Common myeloid progenitor, CD34-positive (primary cell): Measurements from ENCODE around the gene ERN2.
"Not testable (repeated sequence)": the region's sequence is repeated elsewhere in the genome, so short reads cannot be mapped to it uniquely, and the experiment has no call there.

ENCODE experiments used
- CTCF ChIA-PET: fragments of 350-600 bp; sonication (Branson Sonifier 250); formaldehyde crosslinking; loops from one replicate; lab custom pipeline; 2021; ENCODE audit warnings: antibody characterized with exemption; lab: Charles Lee
- POLR2A ChIA-PET: fragments of 350-600 bp; sonication (Branson Sonifier 250); formaldehyde crosslinking; loops from one replicate; lab custom pipeline; 2021; ENCODE audit warnings: antibody characterized with exemption; lab: Charles Lee
- DNase-seq, 3 donors: peaks; one replicate each; pipeline versions ENCODE4 v3.0.0 to v3.0.0-alpha.2; 2013
- H3K27ac ChIP-seq, 2 experiments: 1 replicate in 1 of 2; 2 replicates in 1 of 2; pipeline ENCODE4 v1.7.0; 2013; ENCODE audit warnings: inconsistent platforms in 2 of 2, low read length in 2 of 2, mild to moderate bottlenecking in 2 of 2, low read depth in 1 of 2, moderate library complexity in 1 of 2; ENCODE audit not compliant: severe bottlenecking in 2 of 2, insufficient read depth in 1 of 2, poor library complexity in 1 of 2
- H3K27me3 ChIP-seq, 5 experiments: replicated peaks in 2 of 5; 1 replicate in 3 of 5; 2 replicates in 2 of 5; pipeline versions ENCODE4 v1.6.1 to v1.7.0; 2013; ENCODE audit warnings: low read length in 4 of 5, mild to moderate bottlenecking in 2 of 5, moderate library complexity in 2 of 5, inconsistent platforms in 1 of 5; ENCODE audit not compliant: insufficient read depth in 5 of 5, control insufficient read depth in 4 of 5
- H3K36me3 ChIP-seq, 4 experiments: 1 replicate in 2 of 4; 2 replicates in 2 of 4; pipeline versions ENCODE4 v1.6.1 to v1.7.0; 2013; ENCODE audit warnings: low read length in 3 of 4, control low read depth in 1 of 4, mild to moderate bottlenecking in 1 of 4; ENCODE audit not compliant: control insufficient read depth in 4 of 4, insufficient read depth in 4 of 4
- H3K4me1 ChIP-seq, 4 experiments: 1 replicate in 3 of 4; 2 replicates in 1 of 4; pipeline versions ENCODE4 v1.6.1 to v1.7.1; 2013; ENCODE audit warnings: low read length in 3 of 4, mild to moderate bottlenecking in 3 of 4, control low read depth in 1 of 4, inconsistent platforms in 1 of 4, moderate library complexity in 1 of 4; ENCODE audit not compliant: control insufficient read depth in 4 of 4, insufficient read depth in 4 of 4; ENCODE audit errors: control extremely low read depth in 1 of 4
- H3K4me3 ChIP-seq, 7 experiments: 1 replicate in 4 of 7; 2 replicates in 3 of 7; pipeline versions ENCODE4 v1.5.1 to v1.7.0; 2013; ENCODE audit warnings: mild to moderate bottlenecking in 7 of 7, low read length in 6 of 7, moderate library complexity in 6 of 7, inconsistent platforms in 2 of 7, low read depth in 2 of 7, control low read depth in 1 of 7; ENCODE audit not compliant: insufficient read depth in 4 of 7, control insufficient read depth in 1 of 7; ENCODE audit errors: extremely low read depth in 1 of 7
- H3K9me3 ChIP-seq, 5 experiments: 1 replicate in 4 of 5; 2 replicates in 1 of 5; pipeline versions ENCODE4 v1.6.1 to v1.7.1; 2013; ENCODE audit warnings: low read length in 4 of 5, mild to moderate bottlenecking in 2 of 5, inconsistent platforms in 1 of 5, low read depth in 1 of 5, moderate library complexity in 1 of 5; ENCODE audit not compliant: control insufficient read depth in 4 of 5, insufficient read depth in 2 of 5; ENCODE audit errors: control extremely low read depth in 1 of 5
- WGBS: methylation state at CpG from one replicate; pipeline ENCODE4 v1.1.5; 2013; ENCODE audit not compliant: insufficient coverage; 5-methylcytosine and 5-hydroxymethylcytosine counted together

The ERN2 gene

DNA sequence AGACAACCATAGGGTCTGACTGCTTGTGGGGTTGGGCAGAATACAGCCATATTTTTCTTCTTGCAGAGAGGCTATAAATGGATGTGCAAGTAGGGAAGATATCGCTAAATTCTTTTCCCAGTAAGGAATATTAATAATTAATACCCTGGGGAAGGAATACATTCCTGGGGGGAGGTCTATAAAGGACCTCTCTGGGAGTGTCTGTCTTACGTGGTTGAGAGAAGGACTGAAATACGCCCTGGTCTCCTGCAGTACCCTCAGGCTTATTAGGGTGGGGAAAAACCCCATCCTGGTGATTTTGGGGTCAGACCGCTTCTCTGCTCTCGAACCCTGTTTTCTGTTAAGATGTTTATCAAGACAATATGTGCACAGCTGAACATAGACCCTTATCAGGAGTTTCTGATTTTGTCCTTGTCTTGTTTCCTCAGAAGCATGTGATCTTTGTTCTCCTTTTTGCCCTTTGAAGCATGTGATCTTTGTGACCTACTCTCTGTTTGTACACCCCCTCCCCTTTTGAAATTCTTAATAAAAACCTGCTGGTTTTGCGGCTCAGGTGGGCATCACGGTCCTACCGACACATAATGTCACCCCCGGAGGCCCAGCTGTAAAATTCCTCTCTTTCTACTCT is 9.7 kb upstream of the ERN2 start:
- H3K27me3 ChIP-seq, H3K4me3 ChIP-seq, H3K36me3 ChIP-seq, H3K4me1 ChIP-seq, H3K27ac ChIP-seq, H3K9me3 ChIP-seq, POLR2A ChIA-PET, CTCF ChIA-PET, DNase-seq: not testable (repeated sequence)
- 86% methylated on average over 7 of the region's 9 CpGs for WGBS

DNA sequence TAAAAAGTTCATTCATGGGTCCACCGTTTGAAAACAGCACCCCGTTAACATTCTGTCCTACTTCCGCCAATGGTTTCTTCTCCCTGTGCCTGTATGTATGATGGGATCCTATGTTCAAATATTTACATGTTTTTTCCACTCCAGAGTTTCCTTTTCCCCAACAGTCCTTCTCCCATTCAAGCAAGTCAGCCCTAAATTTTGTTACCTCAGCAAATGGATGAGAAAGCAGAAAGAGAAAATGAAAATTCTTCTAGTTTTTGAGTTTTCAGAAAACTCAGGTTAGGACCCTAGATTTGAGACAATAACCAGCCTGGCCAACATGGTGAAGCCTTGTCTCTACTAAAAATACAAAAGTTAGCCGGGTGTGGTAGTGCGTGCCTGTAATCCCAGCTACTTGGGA is 3.5 kb upstream of the ERN2 start:
- no peak overlapping the region for H3K27ac ChIP-seq

DNA sequence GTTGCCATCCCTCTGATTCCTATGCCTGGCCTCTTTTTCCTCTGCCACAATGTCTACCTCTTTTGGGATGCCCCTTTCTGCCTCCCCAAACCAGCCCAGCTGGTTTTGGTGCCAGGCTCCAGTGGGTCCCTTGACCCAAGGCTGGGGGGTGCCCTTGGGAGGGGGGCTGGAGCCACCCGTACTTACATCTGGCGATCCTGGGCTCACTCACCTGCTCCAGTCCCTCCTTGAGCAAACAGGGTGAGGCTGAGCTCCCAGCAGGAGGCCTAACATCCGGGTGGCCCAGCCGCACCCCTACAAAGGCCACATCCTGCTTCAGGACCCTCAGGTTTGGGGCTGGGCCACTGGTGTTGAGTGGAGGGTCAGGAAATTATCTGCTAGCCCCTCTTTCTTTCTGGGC is 1.2 kb downstream of the ERN2 start:
- H3K9me3 ChIP-seq: peaks cover 0 to 22% (median 11%) of the 10 kb centered on the region in 5 experiments
- peaks cover 4 to 64% (median 18%) of the 10 kb centered on the region in 5 experiments for H3K27me3 ChIP-seq
- H3K27ac ChIP-seq: no peak overlapping the region
- POLR2A ChIA-PET: no interaction called here
- H3K4me1 ChIP-seq: peaks cover 0 to 6% (median 2%) of the 10 kb centered on the region in 4 experiments
- CTCF ChIA-PET: no interaction called here
- DNase-seq: no peak
- H3K36me3 ChIP-seq: no peaks in the 10 kb centered on the region
- no peak overlapping the region for H3K4me3 ChIP-seq
- 57% methylated on average over 2 of the region's 4 CpGs for WGBS

More for the DNA sequence above, 3.5 kb upstream of the ERN2 start:
- Histone ChIP-seq H3K4me1 (peaks cover 0 to 6% (median 2%) of the 10 kb centered on the region in 4 experiments), H3K9me3 (no peaks in the 10 kb centered on the region), H3K36me3 (no peaks in the 10 kb centered on the region), H3K27me3 (peaks cover 0 to 55% (median 15%) of the 10 kb centered on the region in 5 experiments), H3K4me3 (no peak overlapping the region)
- WGBS: 100% methylated on average over 2 of the region's 5 CpGs
- CTCF ChIA-PET: no interaction called here
- POLR2A ChIA-PET: no interaction called here
- DNase-seq: no peak

DNA sequence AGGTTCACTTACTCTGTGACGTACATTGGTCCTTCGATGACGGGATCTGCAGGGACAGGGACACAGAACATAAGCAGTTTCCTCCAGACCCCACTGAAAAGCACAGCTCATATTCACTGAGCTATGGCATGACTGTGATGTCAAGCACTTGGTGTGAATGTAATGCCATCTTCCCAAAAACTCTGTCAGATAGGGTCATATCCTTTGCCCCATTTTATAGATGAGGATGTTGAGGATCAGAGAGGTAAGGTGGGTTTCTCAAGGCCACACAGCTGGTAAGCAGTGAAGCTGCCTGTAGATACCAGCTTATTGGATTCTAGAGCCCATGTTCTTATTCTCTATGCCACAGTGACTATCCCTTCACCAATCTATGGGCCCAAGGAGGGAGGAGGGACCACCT is 2.5 kb downstream of the ERN2 start:
- POLR2A ChIA-PET: no interaction called here
- 100% methylated on average over 3 of the region's 3 CpGs for WGBS
- Histone ChIP-seq H3K27me3 (peaks cover 4 to 59% (median 18%) of the 10 kb centered on the region in 5 experiments), H3K4me1 (peaks cover 0 to 6% (median 2%) of the 10 kb centered on the region in 4 experiments), H3K27ac (no peak overlapping the region), H3K4me3 (no peak overlapping the region), H3K36me3 (no peaks in the 10 kb centered on the region), H3K9me3 (peaks cover 0 to 22% (median 11%) of the 10 kb centered on the region in 5 experiments)
- no peak for DNase-seq
- CTCF ChIA-PET: no interaction called here

DNA sequence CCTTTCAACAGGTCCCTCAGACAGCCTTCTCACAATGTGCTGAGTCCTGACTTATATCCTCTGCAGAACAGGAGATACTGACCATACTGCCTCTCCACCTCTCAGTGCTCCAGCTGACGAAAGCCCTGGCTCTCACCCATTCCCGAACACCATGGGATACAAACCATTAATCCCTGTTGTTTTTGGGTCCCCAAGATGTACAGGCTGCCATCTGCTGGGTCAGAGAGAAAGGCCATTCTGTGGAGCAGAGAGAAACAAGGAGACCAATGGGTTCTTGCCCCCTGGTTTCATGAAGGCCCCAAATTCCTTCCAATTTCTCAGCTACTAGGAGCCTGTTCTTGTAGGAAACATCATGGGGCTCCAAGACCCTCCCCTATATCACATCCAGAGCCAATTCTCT is 3.0 kb downstream of the ERN2 start:
- Histone ChIP-seq H3K36me3 (no peaks in the 10 kb centered on the region), H3K27ac (no peak overlapping the region), H3K4me1 (peaks cover 0 to 6% (median 2%) of the 10 kb centered on the region in 4 experiments), H3K27me3 (peaks cover 4 to 57% (median 18%) of the 10 kb centered on the region in 5 experiments), H3K9me3 (peaks cover 0 to 22% (median 11%) of the 10 kb centered on the region in 5 experiments), H3K4me3 (no peak overlapping the region)
- no peak for DNase-seq
- CTCF ChIA-PET: no interaction called here
- WGBS: 100% methylated on average over 2 of the region's 2 CpGs
- POLR2A ChIA-PET: no interaction called here

DNA sequence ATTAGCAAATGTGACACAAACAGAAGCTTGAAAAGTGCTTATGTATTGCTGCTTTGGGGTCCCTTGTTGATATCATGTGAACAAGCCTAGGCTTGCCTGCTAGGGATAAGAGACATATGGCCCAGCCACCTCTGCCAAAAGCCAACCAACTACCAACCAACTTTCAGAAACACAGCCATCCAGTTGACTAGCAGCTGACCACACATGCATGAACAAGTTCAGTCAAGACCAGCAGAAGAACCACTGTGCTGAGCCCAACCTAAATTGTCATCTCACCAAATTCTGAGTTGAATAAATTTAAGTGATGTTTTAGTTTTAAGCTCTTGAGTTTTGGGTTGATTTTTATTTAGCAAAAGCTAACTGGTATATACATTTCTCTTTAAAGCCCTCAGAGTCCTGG is 3.5 kb downstream of the ERN2 start:
- Histone ChIP-seq H3K4me1 (peaks cover 0 to 6% (median 2%) of the 10 kb centered on the region in 4 experiments), H3K27ac (no peak overlapping the region), H3K9me3 (peaks cover 0 to 22% (median 11%) of the 10 kb centered on the region in 5 experiments), H3K4me3 (no peak overlapping the region), H3K27me3 (peaks cover 4 to 52% (median 17%) of the 10 kb centered on the region in 5 experiments), H3K36me3 (no peaks in the 10 kb centered on the region)
- CTCF ChIA-PET: no interaction called here
- no peak for DNase-seq
- POLR2A ChIA-PET: no interaction called here

DNA sequence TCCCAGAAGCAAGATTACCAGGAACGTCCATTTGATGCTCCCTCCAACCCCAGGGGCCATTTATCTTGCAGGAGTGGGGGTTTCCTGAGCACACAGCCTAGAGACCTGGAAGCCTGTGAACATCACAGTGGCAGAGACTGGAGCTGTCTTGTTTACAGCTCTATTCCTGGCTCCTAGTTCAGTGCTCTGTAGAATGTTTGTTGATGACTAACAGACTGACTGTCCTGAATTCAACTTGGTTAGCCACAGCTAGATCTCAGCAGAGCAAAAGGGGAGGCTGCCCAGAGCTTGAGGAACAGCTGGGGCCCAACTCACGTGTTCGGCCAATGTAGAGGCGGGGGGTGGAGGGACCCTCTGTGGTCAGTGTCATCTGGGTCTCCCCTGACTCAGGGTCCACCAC is 6.6 kb downstream of the ERN2 start:
- Histone ChIP-seq H3K4me1 (no peaks in the 10 kb centered on the region), H3K4me3 (no peak overlapping the region), H3K9me3 (peaks cover 0 to 22% (median 11%) of the 10 kb centered on the region in 5 experiments), H3K27me3 (peaks cover 0 to 21% (median 5%) of the 10 kb centered on the region in 5 experiments), H3K36me3 (no peaks in the 10 kb centered on the region), H3K27ac (no peak overlapping the region)
- WGBS: 83% methylated on average over 1 of the region's 4 CpGs
- no peak for DNase-seq
- ChIA-PET POLR2A (no interaction called here), CTCF (no interaction called here)
